SK-N-SH treated with all-trans-retinoic acid at 6 μM for 48 hours (cell line): Measurements from ENCODE around the gene MRGPRG.

Experiments
- ATAC-seq: fragments of 200-7000 bp; cut with Tn5 transposase; 3 replicates; pipeline ENCODE4 v1.9.1; 2020; ENCODE audit warnings: mild to moderate bottlenecking, moderate library complexity
- ARNTL ChIP-seq: fragments of 450-650 bp; formaldehyde crosslinking; IDR thresholded peaks from 2 replicates; pipeline ENCODE4 v1.5.0; 2020; ENCODE audit warnings: low read depth, mild to moderate bottlenecking, moderate library complexity, borderline replicate concordance
- BACH2 ChIP-seq: fragments of 250-450 bp; sonication (Bioruptor Pico); IDR thresholded peaks from 2 replicates; pipeline ENCODE4 v1.9.0; 2021; ENCODE audit warnings: mild to moderate bottlenecking, borderline replicate concordance
- CSDC2 ChIP-seq: fragments of 250-450 bp; sonication (Bioruptor Pico); IDR thresholded peaks from 2 replicates; pipeline ENCODE4 v1.5.0; 2020; ENCODE audit warnings: mild to moderate bottlenecking, moderate library complexity
- CSRNP3 ChIP-seq: fragments of 250-450 bp; sonication (Bioruptor Pico); IDR thresholded peaks from 2 replicates; pipeline ENCODE4 v1.5.1; 2021; ENCODE audit warnings: mild to moderate bottlenecking, moderate library complexity
- ESRRG ChIP-seq: fragments of 250-450 bp; sonication (Bioruptor Pico); IDR thresholded peaks from 2 replicates; pipeline ENCODE4 v1.6.1; 2021; ENCODE audit warnings: mild to moderate bottlenecking
- GLIS3 ChIP-seq: fragments of 250-450 bp; sonication (Bioruptor Pico); IDR thresholded peaks from 2 replicates; pipeline ENCODE4 v1.5.0; 2020; ENCODE audit warnings: mild to moderate bottlenecking, moderate library complexity
- ISL1 ChIP-seq: fragments of 250-450 bp; sonication (Bioruptor Pico); IDR thresholded peaks from 2 replicates; pipeline ENCODE4 v2.1.2; 2022; ENCODE audit warnings: mild to moderate bottlenecking, moderate library complexity
- OSR1 ChIP-seq: fragments of 250-450 bp; sonication (Bioruptor Pico); IDR thresholded peaks from 2 replicates; pipeline ENCODE4 v1.8.0; 2022; ENCODE audit warnings: moderate library complexity, mild to moderate bottlenecking, inconsistent platforms
- PATZ1 ChIP-seq: fragments of 250-450 bp; sonication (Bioruptor Pico); IDR thresholded peaks from 2 replicates; pipeline ENCODE4 v1.8.0; 2020; ENCODE audit warnings: mild to moderate bottlenecking, moderate library complexity, borderline replicate concordance
- POU6F1 ChIP-seq: fragments of 250-450 bp; sonication (Bioruptor Pico); IDR thresholded peaks from 2 replicates; pipeline ENCODE4 v1.8.0; 2021; ENCODE audit warnings: low read depth, mild to moderate bottlenecking, moderate library complexity, borderline replicate concordance
- PPARA ChIP-seq: fragments of 250-450 bp; sonication (Bioruptor Pico); IDR thresholded peaks from 2 replicates; pipeline ENCODE4 v1.5.0; 2020; ENCODE audit warnings: mild to moderate bottlenecking, borderline replicate concordance
- RARB ChIP-seq: fragments of 250-450 bp; sonication (Bioruptor Pico); IDR thresholded peaks from 2 replicates; pipeline ENCODE4 v1.8.0; 2021; ENCODE audit warnings: mild to moderate bottlenecking, moderate library complexity
- SNAI2 ChIP-seq: fragments of 250-450 bp; sonication (Bioruptor Pico); IDR thresholded peaks from 2 replicates; pipeline ENCODE4 v1.5.0; 2020; ENCODE audit warnings: mild to moderate bottlenecking, moderate library complexity
- TCF4 ChIP-seq: fragments of 250-450 bp; sonication (Bioruptor Pico); IDR thresholded peaks from 2 replicates; pipeline ENCODE4 v1.8.0; 2021; ENCODE audit warnings: mild to moderate bottlenecking, moderate library complexity, borderline replicate concordance
- TOX ChIP-seq: fragments of 250-450 bp; sonication (Bioruptor Pico); IDR thresholded peaks from 2 replicates; pipeline ENCODE4 v1.8.0; 2021; ENCODE audit warnings: mild to moderate bottlenecking, moderate library complexity, borderline replicate concordance
- TSHZ2 ChIP-seq: fragments of 250-450 bp; sonication (Bioruptor Pico); IDR thresholded peaks from 2 replicates; pipeline ENCODE4 v1.5.0; 2020; ENCODE audit warnings: mild to moderate bottlenecking, moderate library complexity
- ZC3H10 ChIP-seq: fragments of 250-450 bp; sonication (Bioruptor Pico); IDR thresholded peaks from 2 replicates; pipeline ENCODE4 v1.5.1; 2021; ENCODE audit warnings: mild to moderate bottlenecking, moderate library complexity
- ZFP3 ChIP-seq: fragments of 250-450 bp; sonication (Bioruptor Pico); IDR thresholded peaks from 2 replicates; pipeline ENCODE4 v1.5.0; 2020; ENCODE audit warnings: mild to moderate bottlenecking, moderate library complexity
- ZFP30 ChIP-seq: fragments of 450-650 bp; formaldehyde crosslinking; IDR thresholded peaks from 2 replicates; pipeline ENCODE4 v1.5.0; 2022; ENCODE audit warnings: mild to moderate bottlenecking, moderate library complexity
- ZNF565 ChIP-seq: fragments of 450-650 bp; formaldehyde crosslinking; conservative IDR thresholded peaks from 2 replicates; pipeline ENCODE4 v1.5.0; 2020; ENCODE audit warnings: low read depth, mild to moderate bottlenecking, moderate library complexity
- ZNF70 ChIP-seq: fragments of 450-650 bp; formaldehyde crosslinking; IDR thresholded peaks from 2 replicates; pipeline ENCODE4 v1.5.0; 2020; ENCODE audit warnings: mild to moderate bottlenecking, moderate library complexity
- ZNF8 ChIP-seq: fragments of 450-650 bp; formaldehyde crosslinking; IDR thresholded peaks from 2 replicates; pipeline ENCODE4 v1.5.0; 2020; ENCODE audit warnings: mild to moderate bottlenecking, moderate library complexity

The MRGPRG gene

GRCh38 chr11:3225159-3225758 is 6.6 kb upstream of the MRGPRG start:
- TF ChIP-seq CSDC2 (no peak), CSRNP3 (no peak), ZNF70 (CRISPR knock-in tag) (no peak)
- no peak for ATAC-seq

- no peak for ATAC-seq
These were observed 5.9 kb upstream of the MRGPRG start for GRCh38 chr11:3224401-3225057.

GRCh38 chr11:3223932-3224381 is 5.3 kb upstream of the MRGPRG start:
- ATAC-seq, result no peak
- TF ChIP-seq CSRNP3, result no peak
- no peak for TF ChIP-seq OSR1 (CRISPR knock-in tag)
- no peak for TF ChIP-seq CSDC2
- no peak for TF ChIP-seq PATZ1
- TF ChIP-seq PPARA, result no peak
- no peak for TF ChIP-seq ARNTL (CRISPR knock-in tag)
- no peak for TF ChIP-seq TCF4 (CRISPR knock-in tag)
- no peak for TF ChIP-seq TSHZ2 (CRISPR knock-in tag)
- TF ChIP-seq ESRRG (CRISPR knock-in tag), result no peak
- no peak for TF ChIP-seq ZFP30 (CRISPR knock-in tag)
- TF ChIP-seq TOX (CRISPR knock-in tag), result no peak
- TF ChIP-seq ZFP3, result no peak
- no peak for TF ChIP-seq ZNF565 (CRISPR knock-in tag)
- TF ChIP-seq POU6F1, result no peak
- TF ChIP-seq SNAI2 (CRISPR knock-in tag), result no peak
- TF ChIP-seq BACH2 (CRISPR knock-in tag), result no peak
- no peak for TF ChIP-seq GLIS3 (CRISPR knock-in tag)
- TF ChIP-seq RARB, result no peak
- TF ChIP-seq ISL1 (CRISPR knock-in tag), result no peak
- TF ChIP-seq, all 23 proteins: peak for 0

More at GRCh38 chr11:3224401-3225057, 5.9 kb upstream of the MRGPRG start:
- TF ChIP-seq PPARA (no peak), GLIS3 (CRISPR knock-in tag) (no peak), ZC3H10 (CRISPR knock-in tag) (no peak), BACH2 (CRISPR knock-in tag) (no peak), ESRRG (CRISPR knock-in tag) (no peak), TOX (CRISPR knock-in tag) (no peak), TCF4 (CRISPR knock-in tag) (no peak), ZNF8 (CRISPR knock-in tag) (no peak), POU6F1 (no peak)
